Panc1 (cell line): ENCODE measurements around the gene SBNO2. TPM values are rescaled to one million over a fixed set of nuclear protein-coding genes. Genes with fewer than 3 reads are reported as not detected.

Source experiments
- ATAC-seq: fragments of 200-7000 bp; cut with Tn5 transposase; 2 replicates; pipeline ENCODE4 v1.9.1; 2020; ENCODE audit warnings: mild to moderate bottlenecking, moderate library complexity
- BruUV-seq: library from RNA; stranded (reverse); fragments of 400-500 nt; replicated peaks from 2 replicates; lab custom pipeline; 2021; lab: Mats Ljungman, UMichigan
- CTCF ChIA-PET: fragments of 300-600 bp; sonication (Branson Sonifier 250); formaldehyde crosslinking; loops from one replicate; lab custom pipeline; 2022; ENCODE audit warnings: antibody characterized with exemption; lab: Charles Lee
- POLR2A ChIA-PET: fragments of 300-600 bp; sonication (Branson Sonifier 250); formaldehyde crosslinking; loops from one replicate; lab custom pipeline; 2022; ENCODE audit warnings: antibody characterized with exemption; lab: Charles Lee
- DNase-seq: peaks from one replicate; pipeline ENCODE4 v3.0.0-alpha.2; 2010; ENCODE audit warnings: low read depth, low spot score
- H3K27ac ChIP-seq: 2 replicates; pipeline ENCODE4 v1.5.1; 2011; ENCODE audit warnings: mild to moderate bottlenecking, low read length, inconsistent platforms
- H3K27me3 ChIP-seq: fragments of 200-500 bp; sonication (Bioruptor generic); 2 replicates; pipeline ENCODE4 v1.6.0; 2014; ENCODE audit warnings: low read length, inconsistent platforms; ENCODE audit not compliant: control insufficient read depth, insufficient read depth
- H3K36me3 ChIP-seq: fragments of 200-500 bp; sonication (Bioruptor generic); 2 replicates; pipeline ENCODE4 v1.5.1; 2014; ENCODE audit warnings: inconsistent platforms, mild to moderate bottlenecking, low read length, moderate library complexity; ENCODE audit not compliant: control insufficient read depth, insufficient read depth
- H3K4me1 ChIP-seq: 2 replicates; pipeline ENCODE4 v1.5.1; 2011; ENCODE audit warnings: inconsistent platforms, mild to moderate bottlenecking, low read length, moderate library complexity; ENCODE audit not compliant: control insufficient read depth, insufficient read depth
- H3K4me3 ChIP-seq, 2 experiments: 2 replicates each; pipeline ENCODE4 v1.5.1; 2011 to 2012; ENCODE audit warnings: low read depth in 2 of 2, low read length in 2 of 2, mild to moderate bottlenecking in 2 of 2, inconsistent platforms in 1 of 2, moderate library complexity in 1 of 2
- H3K9me3 ChIP-seq: fragments of 200-500 bp; sonication (Bioruptor generic); 2 replicates; pipeline ENCODE4 v1.5.1; 2014; ENCODE audit warnings: low read depth, mild to moderate bottlenecking, inconsistent platforms, low read length, moderate library complexity; ENCODE audit not compliant: control insufficient read depth, insufficient read depth
- CTCF ChIP-seq: fragments of 450-650 bp; IDR thresholded peaks from 2 replicates; pipeline ENCODE4 v1.5.1; 2017; ENCODE audit warnings: mild to moderate bottlenecking
- POLR2AphosphoS5 ChIP-seq: IDR thresholded peaks from 2 replicates; pipeline ENCODE4 v1.6.1; 2012; ENCODE audit warnings: mild to moderate bottlenecking, low read depth, low read length, moderate library complexity
- SIN3A ChIP-seq: IDR thresholded peaks from 2 replicates; pipeline ENCODE4 v1.6.1; 2012; ENCODE audit warnings: low read depth, mild to moderate bottlenecking, low read length, moderate library complexity, borderline replicate concordance; ENCODE audit not compliant: insufficient read depth
- TCF7L2 ChIP-seq: IDR thresholded peaks from 2 replicates; pipeline ENCODE4 v1.6.1; 2011; ENCODE audit warnings: mild to moderate bottlenecking, low read depth, low read length, inconsistent platforms
- in situ Hi-C: cut with HindIII; loops from 2 replicates; pipeline ENCODE4 v1.10.0; 2016; ENCODE audit warnings: low sequenced_read_pairs, low pct_unique_long_range_greater_than_20kb
- intact Hi-C: fragments of 100-400 bp; cut with micrococcal nuclease; formaldehyde crosslinking; loops from one replicate; pipeline ENCODE4 v1.10.0; 2022; ENCODE audit not compliant: unreplicated experiment
- total RNA-seq: library from RNA; stranded (reverse); gene quantifications from one replicate; pipeline ENCODE4 v1.2.1, GENCODE V29; 2021; ENCODE audit not compliant: unreplicated experiment
- TF ChIP-seq, protein P1 (sequence below), 2 experiments: IDR thresholded peaks; 2 replicates each; pipeline ENCODE4 v1.6.1; 2011 to 2012; ENCODE audit warnings: low read depth in 2 of 2, control low read depth in 1 of 2, low read length in 1 of 2, mild to moderate bottlenecking in 1 of 2, moderate library complexity in 1 of 2; ENCODE audit not compliant: insufficient read depth in 1 of 2

SBNO2 gene
- total RNA-seq, 1 experiment from 2014 or later, result 101 TPM

DNA sequence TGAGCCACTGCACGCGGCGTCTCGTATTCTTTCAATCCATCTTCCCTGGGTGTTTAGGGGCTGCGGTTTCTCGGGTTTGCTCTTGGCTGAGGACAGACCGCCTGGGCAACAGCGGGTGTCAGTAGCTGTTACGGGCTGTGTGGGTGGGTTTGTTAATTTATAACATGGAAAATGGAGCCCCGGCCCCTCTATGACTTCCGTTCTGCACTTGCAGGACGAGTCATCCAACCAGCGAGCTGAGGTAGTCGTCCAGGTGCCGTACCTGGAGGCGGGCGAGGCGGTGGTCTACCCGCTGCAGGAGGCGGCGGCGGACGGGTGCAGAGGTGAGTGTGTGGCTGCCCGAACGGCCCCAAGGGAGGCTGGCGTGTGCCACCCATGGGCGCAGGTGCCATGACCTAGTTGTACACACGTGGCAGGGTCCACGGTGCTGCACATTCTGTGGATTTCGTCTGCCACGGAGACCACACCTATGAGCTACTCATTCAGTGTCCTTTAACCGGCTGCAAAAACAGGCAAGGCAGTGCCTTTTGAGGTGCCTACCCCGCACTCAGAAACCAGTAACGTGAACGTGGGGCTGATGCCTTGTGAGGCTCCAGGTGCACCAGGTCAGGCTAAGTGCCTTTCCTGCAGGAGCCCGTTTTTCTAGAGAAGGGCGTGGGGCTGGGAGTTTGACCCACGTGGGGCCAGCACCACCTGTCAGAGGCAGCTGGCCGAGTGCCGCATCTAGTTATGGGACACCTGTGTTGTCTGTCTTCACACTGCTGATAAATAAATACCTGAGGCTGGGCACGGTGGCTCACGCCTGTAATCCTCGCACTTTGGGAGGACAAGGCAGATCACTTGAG, 89.8 kb downstream of the SBNO2 start:
- in situ Hi-C loops (no loop called here), intact Hi-C loops (no loop called here)
- H3K9me3 ChIP-seq, result no peaks in the 10 kb centered on the region
- H3K4me1 ChIP-seq, result no peaks in the 10 kb centered on the region; the same call in 1 of the 2 replicates
- H3K27me3 ChIP-seq, result no peaks in the 10 kb centered on the region
- CTCF ChIA-PET, result no interaction called here
- ATAC-seq, result no peak
- no peak for DNase-seq
- POLR2A ChIA-PET, result no interaction called here
- H3K36me3 ChIP-seq, result no peaks in the 10 kb centered on the region
- no TSS peak for BruUV-seq
- TF ChIP-seq, protein P1, sequence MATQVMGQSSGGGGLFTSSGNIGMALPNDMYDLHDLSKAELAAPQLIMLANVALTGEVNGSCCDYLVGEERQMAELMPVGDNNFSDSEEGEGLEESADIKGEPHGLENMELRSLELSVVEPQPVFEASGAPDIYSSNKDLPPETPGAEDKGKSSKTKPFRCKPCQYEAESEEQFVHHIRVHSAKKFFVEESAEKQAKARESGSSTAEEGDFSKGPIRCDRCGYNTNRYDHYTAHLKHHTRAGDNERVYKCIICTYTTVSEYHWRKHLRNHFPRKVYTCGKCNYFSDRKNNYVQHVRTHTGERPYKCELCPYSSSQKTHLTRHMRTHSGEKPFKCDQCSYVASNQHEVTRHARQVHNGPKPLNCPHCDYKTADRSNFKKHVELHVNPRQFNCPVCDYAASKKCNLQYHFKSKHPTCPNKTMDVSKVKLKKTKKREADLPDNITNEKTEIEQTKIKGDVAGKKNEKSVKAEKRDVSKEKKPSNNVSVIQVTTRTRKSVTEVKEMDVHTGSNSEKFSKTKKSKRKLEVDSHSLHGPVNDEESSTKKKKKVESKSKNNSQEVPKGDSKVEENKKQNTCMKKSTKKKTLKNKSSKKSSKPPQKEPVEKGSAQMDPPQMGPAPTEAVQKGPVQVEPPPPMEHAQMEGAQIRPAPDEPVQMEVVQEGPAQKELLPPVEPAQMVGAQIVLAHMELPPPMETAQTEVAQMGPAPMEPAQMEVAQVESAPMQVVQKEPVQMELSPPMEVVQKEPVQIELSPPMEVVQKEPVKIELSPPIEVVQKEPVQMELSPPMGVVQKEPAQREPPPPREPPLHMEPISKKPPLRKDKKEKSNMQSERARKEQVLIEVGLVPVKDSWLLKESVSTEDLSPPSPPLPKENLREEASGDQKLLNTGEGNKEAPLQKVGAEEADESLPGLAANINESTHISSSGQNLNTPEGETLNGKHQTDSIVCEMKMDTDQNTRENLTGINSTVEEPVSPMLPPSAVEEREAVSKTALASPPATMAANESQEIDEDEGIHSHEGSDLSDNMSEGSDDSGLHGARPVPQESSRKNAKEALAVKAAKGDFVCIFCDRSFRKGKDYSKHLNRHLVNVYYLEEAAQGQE (IDR thresholded peaks at IDR 0.05; ENCODE audit: insufficient read depth in 1 of 2, low read depth in 2 of 2, low read length in 1 of 2), result no peak
- no peak; the same call in 1 of the 2 replicates for TF ChIP-seq POLR2AphosphoS5
- no peak for TF ChIP-seq CTCF
- TF ChIP-seq TCF7L2, result no peak
- TF ChIP-seq SIN3A, result no peak
- no peak overlapping the region for H3K4me3 ChIP-seq
- no peak overlapping the region for H3K27ac ChIP-seq

GRCh38 chr19:1082928-1083816, 90.9 kb downstream of the SBNO2 start:
- POLR2A ChIA-PET, result no interaction called here
- intact Hi-C loops, result no loop called here
- ATAC-seq, result no peak

More at GRCh38 chr19:1082928-1083816, 90.9 kb downstream of the SBNO2 start:
- H3K27ac ChIP-seq, result no peak overlapping the region
- in situ Hi-C loops, result no loop called here
- TF ChIP-seq, protein P1 (IDR thresholded peaks at IDR 0.05; ENCODE audit: insufficient read depth in 1 of 2, low read depth in 2 of 2, low read length in 1 of 2), result no peak
- no peak for TF ChIP-seq CTCF
- no peak for TF ChIP-seq TCF7L2
- no peak for TF ChIP-seq SIN3A
- TF ChIP-seq POLR2AphosphoS5, result no peak
- CTCF ChIA-PET, result no interaction called here
- no TSS peak for BruUV-seq
- H3K36me3 ChIP-seq, result no peaks in the 10 kb centered on the region
- no peaks in the 10 kb centered on the region for H3K9me3 ChIP-seq
- H3K4me1 ChIP-seq, result no peaks in the 10 kb centered on the region
- DNase-seq, result no peak
- no peaks in the 10 kb centered on the region for H3K27me3 ChIP-seq
- H3K4me3 ChIP-seq, result no peak overlapping the region
